Karpas-422 (cell line): Measurements from ENCODE around the gene ZBTB11. TPM values are rescaled to one million over a fixed set of nuclear protein-coding genes. Genes with fewer than 3 reads are reported as not detected.

Source experiments
- DNase-seq: peaks from one replicate; pipeline ENCODE4 v3.0.0-alpha.2; 2015
- H2AFZ ChIP-seq: fragments of 200-600 bp; sonication (generic); 2 replicates; pipeline ENCODE4 v1.6.1; 2014; ENCODE audit warnings: antibody characterized with exemption, low read length, mixed read lengths
- H3K27ac ChIP-seq: fragments of 200-600 bp; sonication (generic); 2 replicates; pipeline ENCODE4 v1.5.1; 2014; ENCODE audit warnings: mild to moderate bottlenecking, low read length, moderate library complexity
- H3K27me3 ChIP-seq: fragments of 200-600 bp; sonication (generic); 2 replicates; pipeline ENCODE4 v1.6.1; 2014; ENCODE audit warnings: low read length, mixed read lengths
- H3K36me3 ChIP-seq: fragments of 200-600 bp; sonication (generic); 2 replicates; pipeline ENCODE4 v1.6.1; 2014; ENCODE audit warnings: low read length, mixed read lengths; ENCODE audit not compliant: insufficient read depth
- H3K4me1 ChIP-seq: fragments of 200-600 bp; sonication (generic); 2 replicates; pipeline ENCODE4 v1.6.1; 2014; ENCODE audit warnings: mild to moderate bottlenecking, low read length, mixed read lengths
- H3K4me2 ChIP-seq: fragments of 200-600 bp; sonication (generic); 2 replicates; pipeline ENCODE4 v1.6.1; 2014; ENCODE audit warnings: low read length, low read depth, mild to moderate bottlenecking; ENCODE audit not compliant: poor library complexity, severe bottlenecking
- H3K4me3 ChIP-seq: fragments of 200-600 bp; sonication (generic); 2 replicates; pipeline ENCODE4 v1.5.1; 2014; ENCODE audit warnings: mild to moderate bottlenecking, antibody characterized with exemption, low read length, mixed read lengths
- H3K79me2 ChIP-seq: fragments of 200-600 bp; sonication (generic); 2 replicates; pipeline ENCODE4 v1.6.1; 2014; ENCODE audit warnings: mild to moderate bottlenecking, low read length, mixed read lengths
- H3K9ac ChIP-seq: fragments of 200-600 bp; sonication (generic); 2 replicates; pipeline ENCODE4 v1.6.0; 2014; ENCODE audit warnings: low read length
- H3K9me2 ChIP-seq: fragments of 200-600 bp; sonication (generic), shearing (Covaris generic); replicated peaks from 2 replicates; pipeline ENCODE4 v1.6.0; 2014; ENCODE audit warnings: mild to moderate bottlenecking, low read length, moderate library complexity; ENCODE audit not compliant: insufficient read depth
- H3K9me3 ChIP-seq: fragments of 300-700, 200-600 bp; sonication (generic); 2 replicates; pipeline ENCODE4 v1.6.1; 2014; ENCODE audit warnings: low read length, mixed read lengths
- H4K20me1 ChIP-seq: fragments of 200-600 bp; sonication (generic); 2 replicates; pipeline ENCODE4 v1.6.1; 2014; ENCODE audit warnings: mild to moderate bottlenecking, antibody characterized with exemption, low read length, low read depth; ENCODE audit not compliant: insufficient read depth
- total RNA-seq: library from RNA; depleted of rRNA; stranded (reverse); fragments of >200 nt; shearing (Covaris generic); gene quantifications from 2 replicates; pipeline ENCODE4 v1.2.3, GENCODE V29; 2014; ENCODE audit warnings: low replicate concordance

ZBTB11 gene
- total RNA-seq, 1 experiment from 2014 or later, result 28.9 TPM

DNA sequence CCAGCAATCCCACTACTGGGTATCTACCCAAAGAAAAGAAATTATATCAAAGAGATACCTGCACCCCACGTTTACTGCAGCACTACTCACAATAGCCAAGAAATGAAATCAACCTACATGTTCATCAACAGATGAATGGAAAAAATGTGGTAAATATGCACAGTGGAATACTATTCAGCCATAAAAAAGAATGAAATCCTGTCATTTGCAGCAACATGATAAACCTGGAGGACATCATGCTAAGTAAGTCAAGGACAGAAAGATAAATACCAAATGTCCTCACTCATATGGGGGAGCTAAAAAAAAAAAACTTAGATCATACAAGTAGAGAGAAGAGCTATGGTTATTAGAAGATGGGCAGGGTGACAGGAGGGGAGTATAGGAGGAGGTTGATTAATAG is 9.1 kb downstream of the ZBTB11 start:
- Histone ChIP-seq H3K4me1 (peaks cover 26% of the 10 kb centered on the region), H2AFZ (no peak overlapping the region), H3K27me3 (no peaks in the 10 kb centered on the region), H3K79me2 (peaks cover 69% of the 10 kb centered on the region), H3K9ac (no peak overlapping the region), H3K4me2 (peak overlapping the region; percentile 48), H3K9me2 (no peaks in the 10 kb centered on the region), H3K4me3 (no peak overlapping the region), H3K9me3 (no peaks in the 10 kb centered on the region), H4K20me1 (no peaks in the 10 kb centered on the region), H3K27ac (no peak overlapping the region), H3K36me3 (peaks cover 57% of the 10 kb centered on the region)
- DNase-seq, result no peak

DNA sequence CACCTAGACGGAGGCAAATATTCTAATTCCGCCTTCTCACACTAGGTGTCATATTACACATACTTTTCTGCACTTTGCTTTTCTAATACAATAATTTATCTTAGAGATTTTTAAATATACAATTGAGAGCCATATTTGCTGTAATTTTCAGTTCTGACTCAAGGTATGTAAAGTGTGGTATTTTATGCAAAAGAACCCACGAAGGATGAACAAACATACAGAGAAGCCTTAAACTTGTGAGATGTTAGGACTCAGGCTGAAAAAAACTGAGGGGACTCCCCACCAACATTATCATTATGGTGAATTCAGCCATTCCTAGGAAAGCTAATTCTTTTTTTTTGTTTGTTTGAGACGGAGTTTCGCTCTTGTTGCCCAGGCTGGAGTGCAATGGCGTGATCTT is 9.6 kb downstream of the ZBTB11 start:
- Histone ChIP-seq H3K9me3 (no peaks in the 10 kb centered on the region), H3K4me2 (peak overlapping the region; percentile 48), H3K27me3 (no peaks in the 10 kb centered on the region), H3K4me1 (peaks cover 26% of the 10 kb centered on the region), H3K9me2 (no peaks in the 10 kb centered on the region), H3K27ac (0 out of 2 replicates have a peak overlapping the region, but pooled peaks have one; percentile 72), H3K79me2 (peaks cover 64% of the 10 kb centered on the region), H4K20me1 (no peaks in the 10 kb centered on the region), H3K36me3 (peaks cover 57% of the 10 kb centered on the region), H3K4me3 (no peak overlapping the region), H2AFZ (no peak overlapping the region), H3K9ac (no peak overlapping the region)
- DNase-seq, result no peak

DNA sequence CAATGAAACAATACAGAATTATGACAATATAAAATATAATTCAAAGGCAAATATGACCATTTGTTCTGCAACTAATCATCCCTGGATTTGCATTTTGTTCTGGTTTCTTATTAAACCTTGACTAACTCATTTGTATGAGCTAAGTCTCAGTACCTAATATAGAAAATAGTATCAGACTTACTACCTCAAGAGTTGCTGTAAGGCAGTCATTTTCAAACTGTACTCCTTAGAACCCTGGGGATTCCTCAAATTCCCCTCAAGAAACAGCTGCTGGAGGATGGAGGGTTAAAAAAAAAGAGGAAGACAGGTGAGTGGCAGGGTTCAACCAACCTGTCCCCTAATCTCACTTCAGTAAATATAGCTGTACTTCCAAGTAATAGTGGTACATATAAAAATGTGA is 11.1 kb downstream of the ZBTB11 start:
- H3K27me3 ChIP-seq, result no peaks in the 10 kb centered on the region

DNA sequence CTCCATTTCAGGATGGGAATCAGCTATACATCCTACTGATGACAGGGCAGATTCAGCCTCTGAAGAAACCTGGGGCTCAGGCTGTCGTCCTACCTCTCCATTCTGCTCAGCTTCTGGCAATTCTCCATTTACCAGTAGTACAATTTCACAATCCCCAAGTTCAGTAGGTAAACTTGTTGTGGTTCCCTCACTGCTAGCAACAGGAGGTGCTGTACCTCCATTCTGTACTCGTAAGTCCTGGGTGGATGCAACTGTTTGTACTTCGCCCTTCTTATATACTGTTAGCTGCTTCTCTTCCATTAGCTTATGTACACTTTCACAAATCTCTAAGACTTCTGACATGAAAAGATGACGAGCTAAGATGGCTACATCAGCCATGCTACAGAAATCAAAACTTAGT is 11.6 kb downstream of the ZBTB11 start:
- H2AFZ ChIP-seq, result no peak overlapping the region
- H3K4me3 ChIP-seq, result no peak overlapping the region
- peaks cover 48% of the 10 kb centered on the region for H3K79me2 ChIP-seq
- H3K4me2 ChIP-seq, result peak overlapping the region; percentile 48
- H3K27me3 ChIP-seq, result no peaks in the 10 kb centered on the region
- H4K20me1 ChIP-seq, result no peaks in the 10 kb centered on the region
- DNase-seq, result no peak
- H3K9me2 ChIP-seq, result no peaks in the 10 kb centered on the region
- no peaks in the 10 kb centered on the region for H3K9me3 ChIP-seq
- peaks cover 39% of the 10 kb centered on the region for H3K4me1 ChIP-seq
- H3K36me3 ChIP-seq, result peaks cover 43% of the 10 kb centered on the region
- peak overlapping the region; percentile 72 for H3K27ac ChIP-seq
- no peak overlapping the region for H3K9ac ChIP-seq

More for the DNA sequence above, 11.1 kb downstream of the ZBTB11 start:
- H3K27ac ChIP-seq, result peak overlapping the region; percentile 72
- no peak overlapping the region for H2AFZ ChIP-seq
- DNase-seq, result peak; percentile 51
- H3K79me2 ChIP-seq, result peaks cover 53% of the 10 kb centered on the region
- no peak overlapping the region for H3K9ac ChIP-seq
- H3K9me2 ChIP-seq, result no peaks in the 10 kb centered on the region
- H3K36me3 ChIP-seq, result peaks cover 42% of the 10 kb centered on the region
- no peaks in the 10 kb centered on the region for H4K20me1 ChIP-seq
- peaks cover 34% of the 10 kb centered on the region for H3K4me1 ChIP-seq
- no peaks in the 10 kb centered on the region for H3K9me3 ChIP-seq
- peak overlapping the region; percentile 7; the same call in 1 of the 2 replicates for H3K4me3 ChIP-seq
- H3K4me2 ChIP-seq, result peak overlapping the region; percentile 48

DNA sequence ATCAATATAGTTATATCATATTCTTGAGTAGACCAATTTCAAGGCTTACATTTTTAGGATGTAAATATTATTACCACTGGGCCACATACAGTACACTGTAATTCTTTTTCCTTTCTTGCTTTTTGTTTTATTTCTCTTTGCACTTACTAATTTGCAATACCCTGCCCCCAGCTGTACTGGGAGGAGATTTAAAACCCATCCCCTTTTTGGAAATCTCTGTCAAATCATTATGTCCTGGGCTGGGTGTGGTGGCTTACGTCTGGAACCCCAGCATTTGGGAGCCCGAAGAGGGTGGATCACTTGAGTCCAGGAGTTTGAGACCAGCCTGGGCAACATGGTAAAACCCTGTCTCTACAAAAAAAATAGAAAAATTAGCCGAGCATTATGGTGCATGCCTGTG is 16.2 kb downstream of the ZBTB11 start:
- H3K4me2 ChIP-seq, result peak overlapping the region; percentile 30
- peak overlapping the region; percentile 5; the same call in 1 of the 2 replicates for H3K27ac ChIP-seq
- DNase-seq, result no peak
- H3K79me2 ChIP-seq, result peaks cover 22% of the 10 kb centered on the region
- H3K9me3 ChIP-seq, result no peaks in the 10 kb centered on the region
- no peaks in the 10 kb centered on the region for H3K9me2 ChIP-seq
- H3K27me3 ChIP-seq, result no peaks in the 10 kb centered on the region
- H3K36me3 ChIP-seq, result peaks cover 46% of the 10 kb centered on the region
- no peaks in the 10 kb centered on the region for H4K20me1 ChIP-seq
- no peak overlapping the region for H3K9ac ChIP-seq
- peaks cover 21% of the 10 kb centered on the region for H3K4me1 ChIP-seq
- no peak overlapping the region for H3K4me3 ChIP-seq
- H2AFZ ChIP-seq, result no peak overlapping the region

GRCh38 chr3:101656651-101657050 is 20.3 kb downstream of the ZBTB11 start:
- H3K9me3 ChIP-seq, result no peaks in the 10 kb centered on the region
- peaks cover 15% of the 10 kb centered on the region for H3K4me1 ChIP-seq
- no peak overlapping the region for H2AFZ ChIP-seq
- no peak overlapping the region for H3K4me3 ChIP-seq
- H3K27me3 ChIP-seq, result no peaks in the 10 kb centered on the region
- H3K36me3 ChIP-seq, result peaks cover 58% of the 10 kb centered on the region
- DNase-seq, result no peak
- H3K27ac ChIP-seq, result no peak overlapping the region
- H4K20me1 ChIP-seq, result no peaks in the 10 kb centered on the region
- no peak overlapping the region for H3K9ac ChIP-seq
- H3K9me2 ChIP-seq, result no peaks in the 10 kb centered on the region
- peaks cover 14% of the 10 kb centered on the region for H3K79me2 ChIP-seq
- no peak overlapping the region for H3K4me2 ChIP-seq

DNA sequence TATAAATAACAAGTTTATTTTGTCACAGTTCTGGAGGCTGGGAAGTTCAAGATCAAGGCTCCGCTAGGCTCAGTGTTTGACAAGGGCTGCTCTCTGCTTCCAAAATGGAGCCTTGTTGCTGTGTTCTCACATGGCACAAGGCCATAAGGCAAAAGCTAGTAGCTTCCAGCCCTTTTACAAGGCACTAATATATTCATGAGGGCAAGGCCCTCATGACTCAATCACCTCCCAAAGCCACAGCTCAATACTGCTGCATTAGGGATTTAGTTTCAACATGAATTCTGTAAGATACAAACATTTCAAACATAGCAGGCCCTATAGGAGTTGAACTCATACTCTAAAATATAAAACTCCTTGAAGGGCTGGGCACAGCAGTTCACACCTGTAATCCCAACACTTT is 30.2 kb downstream of the ZBTB11 start:
- Histone ChIP-seq H3K79me2 (0 out of 2 replicates have a peak, but pooled peaks cover 3% of the 10 kb centered on the region), H3K4me3 (no peak overlapping the region), H3K9me2 (no peaks in the 10 kb centered on the region), H3K4me1 (0 out of 2 replicates have a peak, but pooled peaks cover 4% of the 10 kb centered on the region), H4K20me1 (no peaks in the 10 kb centered on the region), H3K36me3 (peaks cover 29% of the 10 kb centered on the region), H3K27me3 (no peaks in the 10 kb centered on the region), H3K9ac (no peak overlapping the region), H3K9me3 (no peaks in the 10 kb centered on the region), H3K27ac (no peak overlapping the region), H3K4me2 (no peak overlapping the region), H2AFZ (no peak overlapping the region)
- DNase-seq, result no peak

- Histone ChIP-seq H3K27ac (no peak overlapping the region), H3K4me3 (no peak overlapping the region), H3K4me1 (no peaks in the 10 kb centered on the region), H3K36me3 (peaks cover 7% of the 10 kb centered on the region), H3K27me3 (no peaks in the 10 kb centered on the region), H4K20me1 (no peaks in the 10 kb centered on the region), H2AFZ (no peak overlapping the region), H3K4me2 (no peak overlapping the region), H3K9me2 (no peaks in the 10 kb centered on the region), H3K79me2 (no peaks in the 10 kb centered on the region), H3K9me3 (no peaks in the 10 kb centered on the region), H3K9ac (no peak overlapping the region)
- no peak for DNase-seq
These were observed 32.9 kb downstream of the ZBTB11 start for GRCh38 chr3:101643861-101644613.
